Prostate gland (tissue), 2 donors: ENCODE data around the gene GOLIM4.

ENCODE experiments used
- POLR2A ChIP-seq: fragments of 450-650 bp; IDR thresholded peaks from one replicate; pipeline ENCODE4 v1.6.1; 2016; ENCODE audit warnings: antibody characterized with exemption, mild to moderate bottlenecking
- TF ChIP-seq, protein P1 (sequence below), 4 experiments: fragments of 200-600 bp in 2 of 4; fragments of 450-650 bp in 2 of 4; sonication (generic) in 2 of 4; IDR thresholded peaks; 1 replicate in 3 of 4; 2 replicates in 1 of 4; pipeline ENCODE4 v1.5.1; 2016 to 2019; ENCODE audit warnings: antibody characterized with exemption in 4 of 4, mild to moderate bottlenecking in 2 of 4, moderate library complexity in 2 of 4

- TF ChIP-seq, protein P1, sequence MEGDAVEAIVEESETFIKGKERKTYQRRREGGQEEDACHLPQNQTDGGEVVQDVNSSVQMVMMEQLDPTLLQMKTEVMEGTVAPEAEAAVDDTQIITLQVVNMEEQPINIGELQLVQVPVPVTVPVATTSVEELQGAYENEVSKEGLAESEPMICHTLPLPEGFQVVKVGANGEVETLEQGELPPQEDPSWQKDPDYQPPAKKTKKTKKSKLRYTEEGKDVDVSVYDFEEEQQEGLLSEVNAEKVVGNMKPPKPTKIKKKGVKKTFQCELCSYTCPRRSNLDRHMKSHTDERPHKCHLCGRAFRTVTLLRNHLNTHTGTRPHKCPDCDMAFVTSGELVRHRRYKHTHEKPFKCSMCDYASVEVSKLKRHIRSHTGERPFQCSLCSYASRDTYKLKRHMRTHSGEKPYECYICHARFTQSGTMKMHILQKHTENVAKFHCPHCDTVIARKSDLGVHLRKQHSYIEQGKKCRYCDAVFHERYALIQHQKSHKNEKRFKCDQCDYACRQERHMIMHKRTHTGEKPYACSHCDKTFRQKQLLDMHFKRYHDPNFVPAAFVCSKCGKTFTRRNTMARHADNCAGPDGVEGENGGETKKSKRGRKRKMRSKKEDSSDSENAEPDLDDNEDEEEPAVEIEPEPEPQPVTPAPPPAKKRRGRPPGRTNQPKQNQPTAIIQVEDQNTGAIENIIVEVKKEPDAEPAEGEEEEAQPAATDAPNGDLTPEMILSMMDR (IDR thresholded peaks at IDR 0.05) = no peak
- TF ChIP-seq POLR2A = no peak
Measured at GRCh38 chr3:168051531-168052471, 43.9 kb downstream of the GOLIM4 start.
